NB4 (cell line): ENCODE measurements around the gene FAM83C.

ENCODE experiments used
- DNase-seq: peaks from one replicate; pipeline ENCODE4 v3.0.0; 2010; ENCODE audit warnings: low read depth
- H3K4me3 ChIP-seq: one replicate; pipeline ENCODE4 v1.5.1; 2011; ENCODE audit warnings: mild to moderate bottlenecking, low read depth, low read length, moderate library complexity
- MYC ChIP-seq: IDR thresholded peaks from 2 replicates; pipeline ENCODE4 v1.6.1; 2011; ENCODE audit warnings: low read depth, low read length
- POLR2A ChIP-seq: IDR thresholded peaks from 2 replicates; pipeline ENCODE4 v1.6.1; 2011; ENCODE audit warnings: mild to moderate bottlenecking; ENCODE audit not compliant: insufficient read length; ENCODE audit errors: extremely low read depth
- TF ChIP-seq, protein P1 (sequence below): IDR thresholded peaks from one replicate; pipeline ENCODE4 v1.5.1; 2012; ENCODE audit warnings: low read depth, low read length
- TF ChIP-seq, protein P2 (sequence below): IDR thresholded peaks from 2 replicates; pipeline ENCODE4 v1.6.1; 2011; ENCODE audit warnings: low read depth, low read length

The FAM83C gene

DNA sequence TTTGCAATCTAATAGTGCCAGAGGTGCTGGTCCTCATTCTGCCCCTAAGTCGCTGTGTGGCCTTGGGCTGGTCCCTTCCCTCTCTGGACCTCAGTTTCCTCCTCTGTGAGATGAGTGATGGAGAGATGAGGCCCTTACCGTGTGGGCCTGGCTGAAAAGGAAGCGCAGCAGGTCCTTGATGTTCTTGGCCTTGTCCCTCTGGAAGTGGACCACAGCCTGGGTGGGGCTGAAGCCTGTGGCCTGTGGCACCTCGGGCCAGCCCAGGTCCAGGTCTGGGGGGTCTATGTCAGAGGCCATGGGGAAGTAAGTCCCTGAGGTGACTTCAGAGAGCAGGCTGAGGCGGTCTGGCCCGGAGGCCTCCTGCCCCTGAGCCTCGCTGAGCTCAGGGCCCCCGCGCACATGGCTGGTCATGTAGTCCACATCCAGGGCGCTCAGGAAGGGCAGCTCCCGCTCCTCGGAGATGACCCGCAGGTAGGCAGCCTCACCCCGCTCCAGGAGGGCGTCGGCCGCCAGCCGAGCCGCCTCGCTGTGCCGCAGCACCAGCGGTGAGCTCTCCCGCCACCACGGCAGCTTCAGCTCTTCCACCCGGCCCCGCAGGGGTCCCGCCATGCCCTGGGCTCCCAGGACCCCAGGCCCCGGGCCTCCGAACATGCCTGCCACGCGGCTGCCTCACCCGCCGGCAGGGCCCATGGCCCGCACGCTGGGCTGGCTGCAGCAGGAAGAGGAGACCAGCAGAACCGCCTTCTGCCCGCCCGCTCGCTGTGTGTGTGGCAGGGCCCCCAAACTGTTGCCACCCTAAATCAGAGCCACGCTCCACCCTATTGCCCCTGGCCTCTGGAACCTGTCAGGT, at the start of gene FAM83C:
Gene FAM83C, minus strand, starts transcription at position 772 of the 850 bp plus-strand sequence. Its CDS starts 121 bp downstream, at position 651.
- DNase-seq: no peak
- TF ChIP-seq MYC (no peak), POLR2A (no peak)
- TF ChIP-seq, protein P1, sequence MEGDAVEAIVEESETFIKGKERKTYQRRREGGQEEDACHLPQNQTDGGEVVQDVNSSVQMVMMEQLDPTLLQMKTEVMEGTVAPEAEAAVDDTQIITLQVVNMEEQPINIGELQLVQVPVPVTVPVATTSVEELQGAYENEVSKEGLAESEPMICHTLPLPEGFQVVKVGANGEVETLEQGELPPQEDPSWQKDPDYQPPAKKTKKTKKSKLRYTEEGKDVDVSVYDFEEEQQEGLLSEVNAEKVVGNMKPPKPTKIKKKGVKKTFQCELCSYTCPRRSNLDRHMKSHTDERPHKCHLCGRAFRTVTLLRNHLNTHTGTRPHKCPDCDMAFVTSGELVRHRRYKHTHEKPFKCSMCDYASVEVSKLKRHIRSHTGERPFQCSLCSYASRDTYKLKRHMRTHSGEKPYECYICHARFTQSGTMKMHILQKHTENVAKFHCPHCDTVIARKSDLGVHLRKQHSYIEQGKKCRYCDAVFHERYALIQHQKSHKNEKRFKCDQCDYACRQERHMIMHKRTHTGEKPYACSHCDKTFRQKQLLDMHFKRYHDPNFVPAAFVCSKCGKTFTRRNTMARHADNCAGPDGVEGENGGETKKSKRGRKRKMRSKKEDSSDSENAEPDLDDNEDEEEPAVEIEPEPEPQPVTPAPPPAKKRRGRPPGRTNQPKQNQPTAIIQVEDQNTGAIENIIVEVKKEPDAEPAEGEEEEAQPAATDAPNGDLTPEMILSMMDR: no peak
- TF ChIP-seq, protein P2, sequence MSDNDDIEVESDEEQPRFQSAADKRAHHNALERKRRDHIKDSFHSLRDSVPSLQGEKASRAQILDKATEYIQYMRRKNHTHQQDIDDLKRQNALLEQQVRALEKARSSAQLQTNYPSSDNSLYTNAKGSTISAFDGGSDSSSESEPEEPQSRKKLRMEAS: no peak
- no peak within 1 kb of the TSS for H3K4me3 ChIP-seq

DNA sequence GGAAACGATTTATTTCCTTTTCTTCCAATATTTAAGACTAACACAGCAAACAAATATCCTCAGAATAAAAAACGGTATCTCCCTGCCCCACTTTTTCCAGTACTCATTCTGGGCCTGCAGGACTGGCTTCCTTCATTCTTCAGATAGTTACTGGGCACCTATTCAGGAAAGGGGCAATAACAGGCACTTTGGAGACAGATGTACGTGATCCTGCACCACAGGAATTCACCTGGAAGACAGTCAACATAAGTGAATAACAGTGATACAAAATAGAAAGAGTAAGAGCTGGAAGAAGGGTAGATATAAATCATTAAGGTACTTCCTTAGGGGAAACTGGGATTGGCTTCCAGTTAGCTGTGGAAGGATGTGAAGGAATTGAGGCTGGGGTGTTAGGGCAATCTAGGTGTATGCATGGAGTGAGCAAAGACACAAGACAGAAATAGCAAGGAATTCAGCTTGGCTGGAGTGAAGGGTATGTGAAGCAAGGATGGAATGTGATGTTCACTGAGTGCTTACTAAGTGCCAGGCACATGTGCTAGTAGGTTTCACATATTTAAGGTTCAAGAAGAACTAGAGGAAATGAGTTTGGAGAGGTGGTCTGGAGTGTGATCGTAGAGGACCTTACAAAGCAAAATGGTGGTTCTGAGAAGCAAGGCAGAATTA, 49.3 kb upstream of the FAM83C start:
- no peak overlapping the region for H3K4me3 ChIP-seq
- DNase-seq: no peak
- TF ChIP-seq, protein P1: no peak
- no peak for TF ChIP-seq MYC
- no peak for TF ChIP-seq POLR2A
- TF ChIP-seq, protein P2: no peak

DNA sequence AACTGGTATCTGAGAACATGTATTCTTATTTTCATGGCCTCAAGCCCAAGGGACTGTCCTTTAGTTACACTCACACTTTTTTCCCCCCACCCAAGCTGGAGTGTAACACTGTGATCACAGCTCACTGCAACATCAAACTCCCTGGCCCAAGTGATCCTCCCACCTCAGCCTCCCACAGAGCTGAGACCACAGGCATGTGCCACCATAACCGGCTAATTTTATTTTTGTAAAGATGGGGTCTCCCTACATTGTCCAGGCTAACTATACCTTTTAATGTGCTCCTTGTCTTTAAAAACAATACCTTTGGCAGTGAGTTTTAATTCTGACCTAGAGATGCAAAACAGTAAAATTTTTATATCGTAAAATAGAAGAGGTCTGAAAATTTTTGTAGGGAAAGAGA, 48.2 kb upstream of the FAM83C start:
- H3K4me3 ChIP-seq: no peak overlapping the region
- no peak for DNase-seq
- TF ChIP-seq, protein P1: no peak
- TF ChIP-seq, protein P2: no peak
- TF ChIP-seq POLR2A (no peak), MYC (no peak)

DNA sequence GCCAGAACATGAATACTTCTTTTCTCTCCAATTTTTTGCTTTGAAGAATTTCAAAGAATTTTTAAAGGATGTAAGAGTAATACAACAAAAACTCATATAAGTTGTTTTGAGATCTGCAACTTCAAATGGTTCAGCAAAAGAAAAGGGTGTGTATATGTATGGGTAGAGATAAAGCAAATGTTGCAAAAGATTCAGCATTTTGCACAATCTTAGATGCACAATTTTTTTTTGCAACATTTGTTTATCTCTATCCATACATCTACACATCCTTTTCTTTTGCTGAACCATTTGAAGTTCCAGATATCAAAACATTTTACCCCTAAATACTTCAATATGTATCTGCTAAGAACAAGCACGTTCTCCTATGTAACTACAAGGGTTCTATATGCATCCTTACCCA, 47.4 kb upstream of the FAM83C start:
- no peak overlapping the region for H3K4me3 ChIP-seq
- TF ChIP-seq, protein P1: no peak
- TF ChIP-seq, protein P2: no peak
- TF ChIP-seq POLR2A: no peak
- TF ChIP-seq MYC: no peak
- DNase-seq: no peak

DNA sequence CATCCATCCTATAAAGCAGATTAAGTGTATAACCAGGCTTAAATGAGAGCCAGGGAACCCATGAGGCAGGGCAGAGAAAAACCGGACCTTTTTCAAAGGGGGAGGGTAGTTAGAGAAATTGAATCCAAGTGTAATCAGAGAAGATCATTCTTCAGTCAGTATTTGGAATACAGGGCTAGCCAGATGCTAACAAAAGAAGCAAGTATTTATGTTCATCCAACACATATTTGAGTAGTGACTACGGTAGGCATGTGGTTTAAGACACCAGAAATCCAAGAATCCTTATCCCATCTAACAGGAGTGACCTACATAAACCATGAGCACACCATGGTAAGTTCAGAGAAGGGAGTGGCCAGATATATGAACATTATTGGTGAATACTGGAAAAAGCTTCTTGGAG, 46.8 kb upstream of the FAM83C start:
- TF ChIP-seq, protein P2: no peak

DNA sequence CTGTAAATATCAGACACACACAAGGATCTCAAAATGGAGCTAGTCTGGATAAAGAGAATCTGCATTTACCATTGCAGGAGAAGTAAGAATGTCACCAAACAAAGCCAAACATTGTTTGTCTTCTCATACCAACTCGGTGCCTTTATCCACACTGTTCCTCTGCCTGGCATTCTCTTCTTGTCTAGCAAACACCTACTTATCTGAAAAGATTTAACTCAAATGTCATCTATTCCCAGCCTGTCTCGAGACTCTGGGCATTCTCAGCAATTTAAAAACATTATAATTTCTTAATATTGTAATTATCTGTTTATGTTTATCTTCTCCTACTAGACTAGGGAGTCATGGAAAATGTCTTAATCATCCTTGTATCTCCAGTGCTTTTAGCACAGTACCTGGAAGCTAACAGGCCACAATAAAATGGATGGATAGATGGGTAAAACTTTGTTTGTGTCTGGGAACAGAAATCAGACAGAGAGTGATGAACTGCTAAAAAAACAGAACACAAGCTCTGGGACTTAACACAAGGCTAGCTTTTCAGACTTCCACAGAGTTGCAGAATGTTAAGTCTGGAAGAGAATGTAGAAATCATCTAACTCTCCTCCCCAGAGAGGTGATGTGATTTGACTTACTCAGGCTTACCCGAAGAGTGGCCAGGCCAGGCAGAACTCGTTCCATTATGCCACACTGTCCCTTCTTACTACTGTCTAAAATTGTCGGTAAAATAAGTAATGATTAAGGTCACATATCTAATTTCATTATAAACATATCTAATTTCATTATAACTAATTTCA, 42.3 kb upstream of the FAM83C start:
- no peak overlapping the region for H3K4me3 ChIP-seq
- TF ChIP-seq, protein P1: no peak
- TF ChIP-seq, protein P2: no peak
- TF ChIP-seq POLR2A (no peak), MYC (no peak)
- no peak for DNase-seq

More for the DNA sequence above, 46.8 kb upstream of the FAM83C start:
- no peak for DNase-seq
- H3K4me3 ChIP-seq: no peak overlapping the region
